ENCODE results near the gene MKI67.
"Not testable (repeated sequence)": the region's sequence is repeated elsewhere in the genome, so short reads cannot be mapped to it uniquely, and the experiment has no call there.

The MKI67 gene

GRCh38 chr10:128125944-128126764 is at the start of gene MKI67:
MKI67 (minus strand) TSS chr10:128126423; CDS start chr10:128125667, 756 bp downstream.
- no peak for FAIRE-seq

- no peak for FAIRE-seq
These were observed 48.6 kb upstream of the MKI67 start for GRCh38 chr10:128174581-128175559.

DNA sequence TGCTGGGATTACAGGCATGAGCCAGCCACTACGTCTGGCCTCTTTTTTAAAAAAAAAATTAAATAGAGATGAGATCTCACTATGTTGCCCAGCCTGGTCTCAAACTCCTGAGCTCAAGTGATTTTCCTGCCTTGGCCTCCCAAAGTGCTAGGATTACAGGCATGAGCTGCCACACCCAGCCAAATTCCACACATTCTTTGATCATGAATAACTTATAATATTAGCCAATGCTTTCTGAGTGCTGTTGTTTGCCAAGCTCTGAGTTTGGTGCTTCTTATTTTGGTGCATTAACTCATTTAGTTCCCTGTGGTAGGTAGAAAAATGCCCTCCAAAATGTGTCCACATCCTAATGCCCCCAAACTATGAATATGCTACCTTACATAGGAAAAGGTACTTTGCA is 47.2 kb upstream of the MKI67 start:
- no peak for FAIRE-seq

- FAIRE-seq, result no peak
These were observed 46.5 kb upstream of the MKI67 start for GRCh38 chr10:128172756-128173155.

DNA sequence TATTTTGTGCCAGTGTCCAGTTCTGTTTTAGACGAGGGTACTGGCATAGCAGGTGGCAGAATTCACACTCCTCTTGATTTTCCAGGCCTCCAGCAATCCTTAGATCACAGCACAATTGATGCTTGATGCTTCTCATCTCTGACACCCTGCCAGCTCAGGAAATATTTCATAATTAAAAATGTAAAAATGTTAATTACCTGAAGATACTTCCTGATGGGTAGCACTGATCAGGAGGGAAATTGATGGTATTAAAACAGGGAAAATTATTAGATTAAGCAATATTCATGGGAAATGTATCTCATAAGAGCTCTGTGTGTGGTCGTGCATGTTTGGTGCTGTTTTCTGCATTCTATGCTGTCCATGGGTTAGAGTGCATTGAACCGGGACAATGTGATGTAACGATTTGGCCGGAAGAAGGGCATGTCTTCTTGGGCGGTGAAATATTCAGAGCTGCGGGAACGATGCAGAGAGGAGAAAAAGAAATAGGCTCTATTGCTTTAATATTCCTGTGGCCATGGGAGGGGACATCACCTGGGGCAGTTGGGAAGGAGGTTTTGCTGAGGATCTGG is 43.7 kb upstream of the MKI67 start:
- FAIRE-seq, result no peak

DNA sequence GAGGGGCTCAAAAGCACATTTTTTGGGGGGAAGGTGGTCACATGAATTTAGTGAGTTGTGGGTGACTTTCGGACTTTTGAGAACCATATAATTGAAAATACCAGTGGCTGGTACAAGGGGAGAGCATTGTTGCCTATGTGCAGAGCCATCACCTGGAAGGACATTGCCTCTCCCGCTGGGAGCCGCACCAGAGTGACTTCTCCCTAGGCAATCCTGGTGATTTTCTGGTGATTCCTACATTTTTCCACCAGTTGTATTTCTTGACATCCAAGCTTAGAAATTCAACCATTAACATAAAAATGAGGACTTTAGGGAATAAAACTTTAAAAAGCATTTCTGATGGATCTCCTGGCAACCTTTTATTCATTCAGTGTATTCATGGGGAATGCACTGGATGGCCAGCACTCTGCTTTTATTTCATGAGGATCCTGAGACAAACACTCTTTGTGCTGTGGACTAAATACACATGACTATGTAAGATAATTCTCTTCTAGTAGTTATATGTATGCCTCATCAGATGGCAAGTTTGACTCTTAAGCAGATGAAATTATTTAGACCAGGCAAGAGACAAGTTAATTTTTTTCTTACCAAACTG is 41.8 kb upstream of the MKI67 start:
- FAIRE-seq, result no peak

GRCh38 chr10:128167123-128167522 is 40.9 kb upstream of the MKI67 start:
- FAIRE-seq, result not testable (repeated sequence)

GRCh38 chr10:128166151-128166550 is 39.9 kb upstream of the MKI67 start:
- no peak for FAIRE-seq

GRCh38 chr10:128165536-128165935 is 39.3 kb upstream of the MKI67 start:
- FAIRE-seq, result no peak

GRCh38 chr10:128163701-128164100 is 37.5 kb upstream of the MKI67 start:
- no peak for FAIRE-seq

DNA sequence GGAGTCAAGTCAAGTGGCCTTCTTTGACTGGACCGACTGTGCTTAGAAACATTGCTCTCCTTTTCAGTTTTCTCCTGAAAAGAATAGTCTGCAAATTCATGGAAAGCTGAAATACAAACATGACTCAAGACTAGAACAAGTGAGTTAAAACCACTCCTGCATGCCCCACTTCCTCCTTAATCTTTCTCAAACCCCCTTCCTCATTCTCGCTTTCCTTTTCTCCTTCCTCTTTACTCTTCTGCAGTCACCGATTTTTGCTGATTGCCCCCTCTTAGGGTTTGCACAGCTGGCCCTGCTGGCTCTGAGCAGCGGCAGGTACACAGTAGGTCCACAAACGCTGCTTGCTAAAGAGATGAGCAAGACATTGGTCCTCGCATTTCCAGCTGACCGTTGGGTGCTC is 34.8 kb upstream of the MKI67 start:
- no peak for FAIRE-seq

DNA sequence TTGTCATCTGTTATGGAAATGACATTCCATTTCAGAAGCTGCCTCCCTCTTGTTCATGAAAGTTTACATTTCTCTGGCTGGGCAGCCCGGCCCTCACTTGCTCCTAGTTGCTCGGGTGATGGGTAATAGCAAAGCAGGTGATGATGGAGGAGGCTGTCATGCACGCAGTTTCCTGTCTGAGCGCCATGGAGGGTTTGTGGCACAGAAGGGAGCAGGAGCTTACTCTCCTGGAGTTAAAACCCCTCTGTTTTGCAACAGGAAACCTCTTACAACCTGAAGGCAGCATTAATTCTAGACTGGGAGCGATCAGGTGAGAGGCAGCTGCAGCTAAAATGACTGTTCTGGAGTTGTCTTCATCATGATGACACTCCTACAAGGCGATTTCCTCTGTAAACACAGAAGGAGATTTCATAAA is 34.1 kb upstream of the MKI67 start:
- FAIRE-seq, result no peak

GRCh38 chr10:128158021-128158795 is 32.0 kb upstream of the MKI67 start:
- FAIRE-seq, result no peak

DNA sequence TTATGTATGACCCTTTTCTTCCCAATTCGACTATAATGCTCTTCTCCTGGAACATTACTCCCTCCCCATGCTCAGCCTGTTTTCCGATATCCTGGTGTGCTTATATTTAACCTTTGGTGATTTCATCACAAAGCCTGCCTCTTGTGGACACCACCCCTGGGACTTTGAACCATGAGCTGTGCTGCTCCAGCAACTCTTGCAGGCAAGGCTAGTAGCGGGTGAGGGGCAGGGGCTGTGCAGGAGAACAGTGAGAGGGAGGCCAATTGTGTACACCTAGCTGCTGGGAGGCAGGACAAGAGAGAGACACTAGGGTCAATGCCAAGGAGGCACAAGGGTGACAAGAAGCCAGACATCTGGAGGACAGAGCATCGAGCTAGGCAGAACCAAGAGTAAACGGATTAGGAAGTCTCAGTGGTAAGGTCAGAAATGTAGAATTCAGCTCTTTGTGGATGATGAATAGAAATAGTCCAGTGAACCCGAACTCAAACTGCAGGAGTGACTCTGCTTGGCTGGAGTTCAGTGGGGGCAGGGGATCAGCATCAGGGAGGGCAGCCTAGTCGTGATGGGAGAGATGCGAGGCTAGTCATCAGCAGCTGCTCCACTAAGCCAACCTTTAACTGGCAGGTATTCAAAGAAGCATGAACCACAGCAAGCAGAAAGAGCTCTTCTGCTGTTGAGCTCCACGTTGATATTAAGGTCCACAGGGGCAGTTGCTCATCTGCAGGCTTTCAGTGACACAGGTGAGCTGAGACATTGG is 31.0 kb upstream of the MKI67 start:
- no peak for FAIRE-seq

- FAIRE-seq, result no peak
These were observed 26.7 kb upstream of the MKI67 start for GRCh38 chr10:128152741-128153580.

DNA sequence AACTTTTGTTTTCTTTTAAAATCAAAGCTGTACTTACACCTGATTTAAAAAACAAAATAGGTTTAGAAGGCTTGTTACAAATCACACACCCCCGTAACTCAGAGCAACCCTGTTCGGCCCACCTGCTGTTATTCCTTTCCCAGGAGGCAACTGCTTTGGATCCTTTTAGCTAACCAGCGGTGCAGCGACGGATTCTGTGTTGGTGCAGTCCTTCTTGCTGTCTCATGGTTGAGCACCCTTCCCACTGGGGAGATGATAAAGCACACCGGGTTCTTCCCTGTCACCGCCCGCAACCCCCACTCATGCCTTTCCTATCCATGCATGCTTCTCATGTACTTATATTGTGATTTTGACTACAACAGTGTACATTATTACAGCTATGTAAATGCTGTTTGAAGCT is 24.8 kb upstream of the MKI67 start:
- no peak for FAIRE-seq

- FAIRE-seq, result no peak
These were observed 24.3 kb upstream of the MKI67 start for GRCh38 chr10:128150561-128150960.

DNA sequence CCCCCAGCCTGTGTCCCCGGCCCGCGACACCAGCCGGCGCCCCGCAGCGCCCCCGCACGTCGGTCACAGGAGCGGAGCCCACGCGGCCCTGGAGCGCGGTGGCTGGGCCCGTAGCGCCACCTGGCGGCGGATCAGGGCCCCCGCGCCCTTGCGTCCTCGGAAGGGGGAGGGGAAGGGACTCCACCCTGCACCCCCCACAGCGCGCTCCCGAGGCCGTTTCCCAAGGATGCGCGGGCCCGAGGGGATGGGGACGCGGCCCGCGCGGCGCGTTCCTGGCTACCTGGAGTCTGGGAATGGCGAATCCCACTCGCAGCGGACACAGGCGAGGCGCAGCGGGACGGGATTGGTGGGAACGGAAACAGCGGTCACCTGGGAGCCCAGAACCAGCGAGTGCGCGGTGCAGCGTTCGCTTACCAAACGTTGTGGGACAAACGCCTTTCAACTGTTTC is 23.8 kb upstream of the MKI67 start:
- no peak for FAIRE-seq

DNA sequence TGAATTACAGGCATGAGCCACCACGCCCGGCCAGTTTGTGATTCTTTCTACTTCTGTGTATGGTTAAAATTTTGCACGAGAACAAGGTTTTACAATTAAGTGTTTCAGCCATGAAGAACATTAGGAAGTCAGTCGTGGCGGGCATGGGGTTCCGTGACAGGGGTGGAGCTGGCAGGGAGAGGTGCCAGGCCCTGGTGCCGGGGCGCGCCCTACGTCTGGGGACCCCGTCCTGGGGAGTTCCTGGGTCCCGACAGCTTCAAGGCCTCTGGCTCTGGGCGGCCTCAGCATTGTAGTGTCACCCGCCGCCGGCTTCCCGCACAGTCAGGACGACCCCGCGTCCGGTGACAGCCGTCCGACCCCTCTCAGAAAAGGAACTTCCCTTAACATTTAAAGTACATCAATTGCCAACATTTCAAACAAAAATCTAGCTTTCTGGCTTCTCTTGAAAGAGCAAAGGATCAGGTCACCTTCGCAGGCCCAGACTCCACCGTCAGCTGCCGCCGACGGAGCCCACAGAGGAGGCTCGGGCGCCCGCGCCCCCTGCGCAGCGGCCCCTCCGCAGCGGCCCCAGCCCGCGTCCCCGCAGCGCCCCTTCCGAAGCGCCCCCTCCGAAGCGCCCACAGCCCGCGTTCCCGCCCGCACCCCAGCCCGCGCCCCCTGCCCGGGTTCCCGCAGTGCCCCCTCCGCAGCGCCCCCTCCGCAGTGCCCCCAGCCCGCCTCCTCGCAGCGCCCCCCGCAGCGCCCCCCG is 23.2 kb upstream of the MKI67 start:
- no peak for FAIRE-seq

- FAIRE-seq, result no peak
These were observed 21.4 kb upstream of the MKI67 start for GRCh38 chr10:128147669-128148068.
